GM10248 (cell line): ENCODE data around the gene PYROXD2.
A peak's percentile ranks its signal among the peaks of the same experiment; 100 is the strongest.

Experiments used
- CTCF ChIA-PET: fragments of 300-600 bp; sonication (Branson Sonifier 250); formaldehyde crosslinking; extraction: SDS; loops from one replicate; lab custom pipeline; 2021; ENCODE audit warnings: antibody characterized with exemption; lab: Yijun Ruan, JAX
- POLR2A ChIA-PET: fragments of 350-650 bp; sonication (Branson Sonifier 250); formaldehyde crosslinking; extraction: SDS; loops from one replicate; lab custom pipeline; 2020; ENCODE audit warnings: antibody characterized with exemption; lab: Yijun Ruan, JAX
- DNase-seq: peaks from one replicate; pipeline ENCODE4 v3.0.0; 2012; ENCODE audit errors: extremely low spot score
- TF ChIP-seq, protein P1 (sequence below): IDR thresholded peaks from 2 replicates; pipeline ENCODE4 v1.5.1; 2012; ENCODE audit warnings: mild to moderate bottlenecking, low read depth; ENCODE audit errors: extremely low read depth, missing control alignments, control extremely low read depth

The PYROXD2 gene

DNA sequence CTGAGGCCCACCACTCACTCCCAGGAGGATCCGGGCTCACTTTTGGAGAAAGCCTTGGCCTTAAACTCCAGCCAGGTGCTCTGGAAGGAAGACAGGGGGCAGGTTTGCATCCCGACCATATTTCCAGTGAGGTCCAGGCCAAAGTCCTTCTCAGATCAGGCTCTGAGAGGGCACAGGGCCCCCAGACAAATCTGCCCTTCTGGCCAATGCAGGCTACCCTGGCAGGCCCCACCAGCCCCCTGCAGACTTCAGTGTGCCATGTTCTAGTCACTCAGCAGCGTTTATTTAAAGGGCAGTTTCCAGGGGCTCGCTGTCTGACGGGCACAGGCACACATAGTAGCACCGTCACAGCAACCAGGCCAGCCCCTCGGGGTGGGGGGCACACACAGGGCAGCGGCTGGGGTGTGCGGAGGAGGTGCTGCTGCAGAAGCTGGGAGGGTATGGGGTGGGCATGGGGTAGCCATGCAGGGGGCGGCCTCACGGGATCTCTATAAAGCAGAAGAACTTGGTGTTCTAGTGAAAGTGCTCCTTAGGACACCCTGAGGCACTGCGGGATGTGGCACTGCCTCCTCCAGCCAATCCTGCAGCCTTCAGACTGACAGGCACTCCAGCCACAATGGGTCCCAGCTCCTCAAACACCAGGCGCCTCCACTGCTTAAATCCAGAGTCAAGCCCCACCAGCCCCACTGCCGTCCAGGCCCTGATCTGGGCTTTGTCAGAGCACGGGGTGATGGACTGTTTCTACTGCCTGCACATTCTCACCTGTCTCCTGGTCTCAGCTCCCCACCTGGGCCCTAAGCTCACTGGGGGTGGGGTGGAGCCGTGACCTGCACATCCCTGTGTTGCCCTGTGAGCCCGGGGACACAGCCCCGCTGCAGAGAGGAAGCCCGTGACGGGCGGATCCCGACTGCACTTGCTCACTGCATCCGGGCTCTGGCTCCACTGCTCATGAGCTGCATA is 9.6 kb upstream of the PYROXD2 start:
- POLR2A ChIA-PET: interaction anchor here (0.5 kb wide), 1 partner anchor 428 kb away, joined by 3 read pairs; no protein-coding TSS in a partner anchor
- TF ChIP-seq, protein P1, sequence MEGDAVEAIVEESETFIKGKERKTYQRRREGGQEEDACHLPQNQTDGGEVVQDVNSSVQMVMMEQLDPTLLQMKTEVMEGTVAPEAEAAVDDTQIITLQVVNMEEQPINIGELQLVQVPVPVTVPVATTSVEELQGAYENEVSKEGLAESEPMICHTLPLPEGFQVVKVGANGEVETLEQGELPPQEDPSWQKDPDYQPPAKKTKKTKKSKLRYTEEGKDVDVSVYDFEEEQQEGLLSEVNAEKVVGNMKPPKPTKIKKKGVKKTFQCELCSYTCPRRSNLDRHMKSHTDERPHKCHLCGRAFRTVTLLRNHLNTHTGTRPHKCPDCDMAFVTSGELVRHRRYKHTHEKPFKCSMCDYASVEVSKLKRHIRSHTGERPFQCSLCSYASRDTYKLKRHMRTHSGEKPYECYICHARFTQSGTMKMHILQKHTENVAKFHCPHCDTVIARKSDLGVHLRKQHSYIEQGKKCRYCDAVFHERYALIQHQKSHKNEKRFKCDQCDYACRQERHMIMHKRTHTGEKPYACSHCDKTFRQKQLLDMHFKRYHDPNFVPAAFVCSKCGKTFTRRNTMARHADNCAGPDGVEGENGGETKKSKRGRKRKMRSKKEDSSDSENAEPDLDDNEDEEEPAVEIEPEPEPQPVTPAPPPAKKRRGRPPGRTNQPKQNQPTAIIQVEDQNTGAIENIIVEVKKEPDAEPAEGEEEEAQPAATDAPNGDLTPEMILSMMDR: no peak
- DNase-seq: no peak
- CTCF ChIA-PET: interaction anchor here (0.9 to 7.8 kb wide), 24 partner anchors 8 to 852 kb away, joined by 3 to 98 read pairs (median 4); partner anchors contain the start of gene PYROXD2

DNA sequence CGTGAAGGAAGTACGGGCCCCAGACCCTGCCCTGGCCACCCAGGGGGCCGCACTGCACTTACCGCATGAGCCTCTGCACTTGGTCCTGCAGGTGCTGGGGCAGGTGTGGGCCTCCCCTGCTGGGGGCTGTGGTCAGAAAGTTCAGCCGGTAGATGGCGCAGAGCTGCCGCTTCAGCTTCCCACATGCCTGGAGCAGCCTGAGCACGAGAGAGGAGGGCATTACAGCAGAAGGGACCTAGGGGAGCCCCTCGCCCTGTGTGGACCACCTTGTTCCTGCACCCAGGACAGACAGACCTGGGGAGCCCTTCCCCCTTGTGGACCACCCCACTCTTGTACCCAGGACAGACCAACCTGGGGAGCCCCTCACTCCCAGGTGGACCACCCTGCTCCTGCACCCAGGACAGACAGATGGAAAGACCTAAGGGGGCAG is 8.7 kb upstream of the PYROXD2 start:
- DNase-seq: no peak
- TF ChIP-seq, protein P1: peak; percentile 21
- ChIA-PET POLR2A (no interaction called here), CTCF (interaction anchor here (1.2 to 7.8 kb wide), 5 partner anchors 12 to 823 kb away, joined by 4 to 98 read pairs (median 8); partner anchors contain the start of gene PYROXD2)

DNA sequence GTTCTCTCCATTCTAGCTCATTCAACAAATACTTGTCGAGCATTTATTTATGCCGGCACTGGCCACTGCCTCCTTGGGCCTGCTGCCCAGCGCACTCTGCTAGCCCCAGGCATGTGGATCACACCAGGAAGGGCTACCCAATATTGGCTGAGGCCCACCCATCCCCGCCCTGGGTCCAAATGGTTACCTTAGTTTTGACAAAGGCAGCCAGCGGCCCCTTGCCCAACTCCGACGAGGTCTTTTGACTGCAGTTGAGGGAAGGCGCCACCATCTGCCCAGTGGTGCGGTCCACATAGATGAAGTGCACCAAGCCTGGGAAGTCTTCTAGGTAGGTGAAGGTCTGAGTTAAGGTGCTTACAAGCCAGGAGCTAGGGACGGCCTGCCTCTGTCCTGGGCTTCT is 7.2 kb upstream of the PYROXD2 start:
- POLR2A ChIA-PET: no interaction called here
- CTCF ChIA-PET: interaction anchor here (1.2 to 7.8 kb wide), 4 partner anchors 13 to 825 kb away, joined by 4 to 98 read pairs (median 8); partner anchors contain the start of gene PYROXD2
- no peak for DNase-seq
- TF ChIP-seq, protein P1: no peak

DNA sequence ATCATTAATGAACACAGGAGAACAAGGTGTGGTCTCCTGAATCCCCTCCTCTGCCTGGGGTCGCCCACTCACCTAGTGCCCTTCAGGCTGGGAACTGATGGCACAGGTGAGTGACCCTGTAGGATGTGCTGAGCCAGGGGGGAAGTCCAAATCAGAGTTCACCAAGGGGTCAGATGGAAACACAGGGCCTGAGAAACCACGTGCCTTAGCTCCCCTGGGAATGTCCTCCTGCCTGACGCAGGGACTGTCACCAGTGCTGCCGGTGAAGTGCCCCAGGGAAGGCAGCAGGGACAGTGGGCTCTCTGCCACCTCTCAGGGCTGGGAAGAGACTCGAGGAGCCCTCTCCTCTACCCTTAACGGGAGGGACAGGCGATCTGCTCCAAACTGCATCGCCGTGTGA is 5.8 kb upstream of the PYROXD2 start:
- DNase-seq: no peak
- ChIA-PET CTCF (no interaction called here), POLR2A (no interaction called here)
- TF ChIP-seq, protein P1: no peak

DNA sequence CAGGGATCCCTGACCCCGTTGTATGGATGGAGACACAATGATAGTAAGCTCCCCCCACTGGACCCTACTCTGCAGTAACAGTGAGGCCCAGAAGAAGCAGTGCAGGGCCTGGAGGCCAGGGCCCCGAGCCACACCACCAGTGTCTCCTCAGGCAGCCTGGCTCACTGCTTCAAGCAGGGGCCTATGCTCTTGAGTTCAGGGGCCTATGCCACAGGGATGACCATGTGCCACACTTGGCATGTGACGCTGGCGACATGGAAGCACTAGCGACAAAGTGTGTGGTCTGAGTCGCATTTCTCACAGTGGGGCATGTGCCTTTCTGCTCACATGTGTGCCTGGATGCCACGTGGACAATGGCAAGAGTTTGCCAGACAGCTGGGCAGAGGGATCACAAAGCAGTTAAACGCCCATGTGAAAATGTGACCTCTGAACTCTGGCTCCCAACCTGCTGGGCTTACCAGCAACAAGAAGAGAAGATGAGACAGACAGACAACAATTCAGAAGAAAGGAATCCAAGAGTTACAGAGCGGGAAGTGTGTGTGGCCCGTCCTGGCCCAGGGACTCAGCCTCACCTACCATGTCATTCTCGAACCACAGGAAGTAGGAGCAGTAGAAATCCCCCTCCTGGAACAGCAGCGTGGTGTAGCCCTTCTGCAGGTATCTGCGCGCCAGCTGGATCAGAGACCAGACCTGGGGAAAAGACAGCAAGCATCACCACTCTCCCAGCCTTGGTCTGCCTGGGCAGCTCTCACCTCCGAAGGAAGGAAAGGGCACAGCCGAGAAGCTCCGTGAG is 4.7 kb upstream of the PYROXD2 start:
- no peak for DNase-seq
- TF ChIP-seq, protein P1: no peak
- POLR2A ChIA-PET: no interaction called here
- CTCF ChIA-PET: no interaction called here
